Measurements from ENCODE around the gene SDS.

SDS gene

GRCh38 chr12:113405694-113406093 is 2.0 kb upstream of the SDS start:
- DNase-seq (ENCODE audit: low read depth, low spot score), result no peak
- H3K4me3 ChIP-seq (ENCODE audit: low read depth, low read length), result no peak overlapping the region
- TF ChIP-seq CTCF (IDR thresholded peaks at IDR 0.05; ENCODE audit: insufficient read depth, low read length, missing control alignments), result no peak
- CTCF ChIA-PET, result interaction anchor here (1.0 to 4.2 kb wide), 2 partner anchors 19 to 93 kb away, joined by 3 to 23 read pairs; no protein-coding TSS in a partner anchor
- POLR2A ChIA-PET, result no interaction called here

- CTCF ChIA-PET, result interaction anchor here (1.0 to 4.2 kb wide), 2 partner anchors 22 to 23 kb away, joined by 3 to 23 read pairs; no protein-coding TSS in a partner anchor
- DNase-seq (ENCODE audit: low read depth, low spot score), result no peak
- POLR2A ChIA-PET, result no interaction called here
- no peak overlapping the region for H3K4me3 ChIP-seq (ENCODE audit: low read depth, low read length)
- no peak for TF ChIP-seq CTCF (IDR thresholded peaks at IDR 0.05; ENCODE audit: insufficient read depth, low read length, missing control alignments)
These were observed 964 bp downstream of the SDS start for GRCh38 chr12:113402586-113403260.

GRCh38 chr12:113401066-113402000 is 2.4 kb downstream of the SDS start:
- DNase-seq (ENCODE audit: low read depth, low spot score), result no peak
- TF ChIP-seq CTCF (IDR thresholded peaks at IDR 0.05; ENCODE audit: insufficient read depth, low read length, missing control alignments), result no peak
- CTCF ChIA-PET, result interaction anchor here (0.8 to 1.0 kb wide), 3 partner anchors 19 to 24 kb away, joined by 3 read pairs; no protein-coding TSS in a partner anchor
- no peak overlapping the region for H3K4me3 ChIP-seq (ENCODE audit: low read depth, low read length)
- POLR2A ChIA-PET, result no interaction called here

GRCh38 chr12:113400362-113400761 is 3.3 kb downstream of the SDS start:
- CTCF ChIA-PET, result interaction anchor here (0.8 kb wide), 1 partner anchor 18 kb away, joined by 3 read pairs; no protein-coding TSS in a partner anchor
- POLR2A ChIA-PET, result no interaction called here
- TF ChIP-seq CTCF (IDR thresholded peaks at IDR 0.05; ENCODE audit: insufficient read depth, low read length, missing control alignments), result no peak
- no peak overlapping the region for H3K4me3 ChIP-seq (ENCODE audit: low read depth, low read length)
- no peak for DNase-seq (ENCODE audit: low read depth, low spot score)

- CTCF ChIA-PET, result no interaction called here
- TF ChIP-seq CTCF (IDR thresholded peaks at IDR 0.05; ENCODE audit: insufficient read depth, low read length, missing control alignments), result no peak
- POLR2A ChIA-PET, result no interaction called here
- DNase-seq (ENCODE audit: low read depth, low spot score), result no peak
- H3K4me3 ChIP-seq (ENCODE audit: low read depth, low read length), result no peak overlapping the region
These were observed 4.2 kb downstream of the SDS start for GRCh38 chr12:113399490-113399889.
